Endodermal cell (in vitro differentiated cells): ENCODE data around the gene LDLRAD4. TPM values are rescaled to one million over a fixed set of nuclear protein-coding genes. Genes with fewer than 3 reads are reported as not detected.

Experiments
- DNase-seq: peaks from one replicate; pipeline ENCODE4 v3.0.0-alpha.2; 2017
- H3K27ac ChIP-seq: 2 replicates; pipeline ENCODE4 v1.5.1; 2013; ENCODE audit warnings: mild to moderate bottlenecking, low read depth, low read length, moderate library complexity
- H3K27me3 ChIP-seq: 2 replicates; pipeline ENCODE4 v1.6.1; 2013; ENCODE audit warnings: mild to moderate bottlenecking, low read length, moderate library complexity; ENCODE audit not compliant: insufficient read depth, control insufficient read depth, poor library complexity, severe bottlenecking
- H3K36me3 ChIP-seq: 2 replicates; pipeline ENCODE4 v1.7.0; 2013; ENCODE audit warnings: mild to moderate bottlenecking, low read length, moderate library complexity; ENCODE audit not compliant: control insufficient read depth, insufficient read depth
- H3K4me1 ChIP-seq: one replicate; pipeline ENCODE4 v1.7.0; 2013; ENCODE audit warnings: low read length; ENCODE audit not compliant: control insufficient read depth, insufficient read depth
- H3K4me3 ChIP-seq: 2 replicates; pipeline ENCODE4 v1.5.1; 2013; ENCODE audit warnings: mild to moderate bottlenecking, low read length, moderate library complexity
- H3K9ac ChIP-seq: 2 replicates; pipeline ENCODE4 v1.6.1; 2013; ENCODE audit warnings: mild to moderate bottlenecking, low read length, moderate library complexity; ENCODE audit not compliant: poor library complexity, severe bottlenecking; ENCODE audit errors: extremely low read depth
- H3K9me3 ChIP-seq: 2 replicates; pipeline ENCODE4 v1.6.1; 2013; ENCODE audit warnings: mild to moderate bottlenecking, low read length, moderate library complexity; ENCODE audit not compliant: control insufficient read depth
- H3K27ac Mint-ChIP-seq: 2 replicates; pipeline ENCODE4 v1.8.0; 2020; ENCODE audit warnings: mixed read lengths
- H3K27me3 Mint-ChIP-seq: 2 replicates; pipeline ENCODE4 v1.8.0; 2021; ENCODE audit warnings: mild to moderate bottlenecking, mixed read lengths; ENCODE audit not compliant: insufficient read depth
- H3K36me3 Mint-ChIP-seq: 2 replicates; pipeline ENCODE4 v1.8.0; 2020; ENCODE audit warnings: low read depth, mixed read lengths
- H3K4me1 Mint-ChIP-seq: 2 replicates; pipeline ENCODE4 v1.8.0; 2020; ENCODE audit warnings: mixed read lengths
- H3K4me3 Mint-ChIP-seq: 2 replicates; pipeline ENCODE4 v1.8.0; 2020; ENCODE audit warnings: mild to moderate bottlenecking, moderate library complexity, mixed read lengths
- H3K9me3 Mint-ChIP-seq: 2 replicates; pipeline ENCODE4 v1.8.0; 2020; ENCODE audit warnings: mild to moderate bottlenecking, mixed read lengths
- WGBS, 2 experiments: methylation state at CpG; one replicate each; pipeline versions ENCODE4 v1.1.5 to v1.1.7; 2013; ENCODE audit warnings: missing lambda C conversion rate in 2 of 2, mixed read lengths in 1 of 2; ENCODE audit not compliant: insufficient coverage in 1 of 2, insufficient read length in 1 of 2; 5-methylcytosine and 5-hydroxymethylcytosine counted together
- total RNA-seq, 2 donors: library from RNA; stranded (reverse); fragmentation: NEBNext Ultra II Directional in 1 of 2; extraction: Animal tissue kit (Norgen Biotek cat#: 25700) in 1 of 2; gene quantifications; 2 replicates in 1 of 2; 3 replicates in 1 of 2; pipeline ENCODE4 v1.2.1, GENCODE V29; 2021
- TF ChIP-seq, protein P1 (sequence below): fragments of 200-600 bp; sonication (generic); conservative IDR thresholded peaks from 2 replicates; pipeline ENCODE4 v1.5.0; 2021; ENCODE audit warnings: antibody characterized with exemption, mild to moderate bottlenecking

The LDLRAD4 gene
- total RNA-seq, 2 donors from 2014 or later: 14.9 to 15.1 TPM

GRCh38 chr18:13175754-13176210 is 42.8 kb upstream of the LDLRAD4 start:
- DNase-seq: no peak
- TF ChIP-seq, protein P1, sequence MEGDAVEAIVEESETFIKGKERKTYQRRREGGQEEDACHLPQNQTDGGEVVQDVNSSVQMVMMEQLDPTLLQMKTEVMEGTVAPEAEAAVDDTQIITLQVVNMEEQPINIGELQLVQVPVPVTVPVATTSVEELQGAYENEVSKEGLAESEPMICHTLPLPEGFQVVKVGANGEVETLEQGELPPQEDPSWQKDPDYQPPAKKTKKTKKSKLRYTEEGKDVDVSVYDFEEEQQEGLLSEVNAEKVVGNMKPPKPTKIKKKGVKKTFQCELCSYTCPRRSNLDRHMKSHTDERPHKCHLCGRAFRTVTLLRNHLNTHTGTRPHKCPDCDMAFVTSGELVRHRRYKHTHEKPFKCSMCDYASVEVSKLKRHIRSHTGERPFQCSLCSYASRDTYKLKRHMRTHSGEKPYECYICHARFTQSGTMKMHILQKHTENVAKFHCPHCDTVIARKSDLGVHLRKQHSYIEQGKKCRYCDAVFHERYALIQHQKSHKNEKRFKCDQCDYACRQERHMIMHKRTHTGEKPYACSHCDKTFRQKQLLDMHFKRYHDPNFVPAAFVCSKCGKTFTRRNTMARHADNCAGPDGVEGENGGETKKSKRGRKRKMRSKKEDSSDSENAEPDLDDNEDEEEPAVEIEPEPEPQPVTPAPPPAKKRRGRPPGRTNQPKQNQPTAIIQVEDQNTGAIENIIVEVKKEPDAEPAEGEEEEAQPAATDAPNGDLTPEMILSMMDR: no peak
- Mint-ChIP-seq H3K4me3 (no peak overlapping the region), H3K4me1 (peaks cover 15% of the 10 kb centered on the region), H3K27me3 (peaks cover 14% of the 10 kb centered on the region), H3K27ac (no peak overlapping the region), H3K36me3 (no peaks in the 10 kb centered on the region), H3K9me3 (no peaks in the 10 kb centered on the region)
- 95% methylated on average over 6 of the region's 6 CpGs for WGBS, 2 experiments
- no peak overlapping the region for H3K27ac ChIP-seq
- H3K4me3 ChIP-seq: no peak overlapping the region
- H3K36me3 ChIP-seq: no peaks in the 10 kb centered on the region
- H3K9ac ChIP-seq: no peak overlapping the region
- no peaks in the 10 kb centered on the region for H3K27me3 ChIP-seq
- H3K9me3 ChIP-seq: no peaks in the 10 kb centered on the region
- no peaks in the 10 kb centered on the region for H3K4me1 ChIP-seq

DNA sequence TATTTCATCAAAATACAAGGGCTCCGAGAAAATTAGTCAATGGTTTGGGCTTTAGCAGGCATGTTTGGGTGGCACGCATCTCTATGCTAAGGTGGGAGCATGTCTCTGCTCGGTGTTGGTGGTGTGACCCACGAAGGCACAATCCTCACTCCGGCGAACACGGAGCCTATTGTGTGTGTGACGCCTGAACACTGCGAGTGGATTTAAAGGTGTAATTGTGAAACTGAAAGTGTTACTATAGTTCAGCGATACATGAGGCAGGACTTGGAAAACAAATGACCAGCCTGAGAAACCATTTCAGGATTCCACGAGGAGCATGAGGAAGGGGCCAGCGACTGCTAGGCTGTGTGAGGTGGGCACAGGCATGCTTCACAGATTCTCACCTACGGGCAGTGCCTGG is 41.7 kb upstream of the LDLRAD4 start:
- H3K4me3 ChIP-seq: no peak overlapping the region
- H3K27me3 Mint-ChIP-seq: peaks cover 14% of the 10 kb centered on the region
- no peak overlapping the region for H3K27ac ChIP-seq
- no peaks in the 10 kb centered on the region for H3K27me3 ChIP-seq
- WGBS, 2 experiments: 95 to 97% methylated on average over 12 to 13 of the region's 13 CpGs
- H3K9me3 ChIP-seq: no peaks in the 10 kb centered on the region
- H3K27ac Mint-ChIP-seq: no peak overlapping the region
- no peak overlapping the region for H3K4me3 Mint-ChIP-seq
- peaks cover 15% of the 10 kb centered on the region for H3K4me1 Mint-ChIP-seq
- no peaks in the 10 kb centered on the region for H3K9me3 Mint-ChIP-seq
- H3K4me1 ChIP-seq: no peaks in the 10 kb centered on the region
- DNase-seq: no peak
- H3K9ac ChIP-seq: no peak overlapping the region
- TF ChIP-seq, protein P1: no peak
- no peaks in the 10 kb centered on the region for H3K36me3 ChIP-seq
- H3K36me3 Mint-ChIP-seq: no peaks in the 10 kb centered on the region

- Mint-ChIP-seq H3K27me3 (peaks cover 15% of the 10 kb centered on the region), H3K36me3 (no peaks in the 10 kb centered on the region), H3K4me1 (peaks cover 15% of the 10 kb centered on the region), H3K4me3 (no peak overlapping the region), H3K27ac (no peak overlapping the region), H3K9me3 (no peaks in the 10 kb centered on the region)
- no peaks in the 10 kb centered on the region for H3K36me3 ChIP-seq
- WGBS, 2 experiments: 87 to 100% methylated on average over 1 to 7 of the region's 7 CpGs
- no peaks in the 10 kb centered on the region for H3K27me3 ChIP-seq
- H3K27ac ChIP-seq: no peak overlapping the region
- no peaks in the 10 kb centered on the region for H3K9me3 ChIP-seq
- H3K9ac ChIP-seq: no peak overlapping the region
- TF ChIP-seq, protein P1: no peak
- H3K4me3 ChIP-seq: no peak overlapping the region
- H3K4me1 ChIP-seq: no peaks in the 10 kb centered on the region
- DNase-seq: no peak
Measured at GRCh38 chr18:13178197-13178596, 40.4 kb upstream of the LDLRAD4 start.
